Measurements from ENCODE around the gene UBIAD1. TPM values are rescaled to one million over a fixed set of nuclear protein-coding genes. Genes with fewer than 3 reads are reported as not detected.
A peak's percentile ranks its signal among the peaks of the same experiment; 100 is the strongest.

The UBIAD1 gene
- total and polyA plus RNA-seq, 9 of the 15 experiments (the other 6 are each of a cell fraction or from before 2014, with no cell fraction given) = 6.2 to 34.3 (median 22.3) TPM

GRCh38 chr1:11294951-11295350, 22.0 kb downstream of the UBIAD1 start:
- H3K27ac ChIP-seq (ENCODE audit: extremely low read depth, low read depth, low read length) = no peak overlapping the region
- FAIRE-seq = no peak

GRCh38 chr1:11295905-11296304, 22.9 kb downstream of the UBIAD1 start:
- no peak for FAIRE-seq
- POLR2A ChIA-PET = interaction anchor here (0.6 kb wide), 2 partner anchors 17 to 330 kb away, joined by 3 read pairs; no protein-coding TSS in a partner anchor
- WGBS (ENCODE audit: insufficient coverage, low coverage, missing lambda C conversion rate) = 93% methylated on average over 2 of the region's 2 CpGs

More at GRCh38 chr1:11294951-11295350, 22.0 kb downstream of the UBIAD1 start:
- 53% methylated on average over 8 of the region's 8 CpGs for WGBS (ENCODE audit: insufficient coverage, low coverage, missing lambda C conversion rate)
- TF ChIP-seq SIX5 (IDR thresholded peaks at IDR 0.05; ENCODE audit: borderline replicate concordance in 1 of 2, insufficient read depth in 1 of 2, low read depth in 1 of 2, low read length in 2 of 2) = no peak
- peak; percentile 62 for TF ChIP-seq ZFP36 (IDR thresholded peaks at IDR 0.05; ENCODE audit: low read depth, low read length, partially characterized antibody)
- ChIA-PET POLR2A (no interaction called here), CTCF (ENCODE audit: low intra/inter-chr PET ratio) (no interaction called here)
- H3K79me2 ChIP-seq (ENCODE audit: control insufficient read depth, insufficient read depth, low read length) = no peaks in the 10 kb centered on the region
- H4K20me1 ChIP-seq (replicated peaks; ENCODE audit: control insufficient read depth, insufficient read depth, low read length) = 0 out of 2 replicates have a peak, but pooled peaks cover 4% of the 10 kb centered on the region
- H3K9ac ChIP-seq (ENCODE audit: insufficient read depth in 1 of 2, low read depth in 2 of 2, low read length in 2 of 2) = no peak overlapping the region
- no peak overlapping the region for H3K4me2 ChIP-seq (ENCODE audit: insufficient read depth, low read length)
- H2AFZ ChIP-seq (ENCODE audit: low read depth, low read length) = no peak overlapping the region
- no peaks in the 10 kb centered on the region for H3K27me3 ChIP-seq (ENCODE audit: control insufficient read depth in 2 of 2, insufficient read depth in 2 of 2, low read length in 2 of 2)
- in situ Hi-C loops (cut with MboI) (no loop called here), intact Hi-C loops (cut with micrococcal nuclease) (no loop called here)
- DNase-seq (ENCODE audit: extremely low read depth in 1 of 4, low spot score in 3 of 4) = no peak
- no peaks in the 10 kb centered on the region for H3K9me3 ChIP-seq (replicated peaks; ENCODE audit: control insufficient read depth, insufficient read depth, low read depth, low read length)
- H3K36me3 ChIP-seq (ENCODE audit: control insufficient read depth, insufficient read depth, low read length) = peaks cover 19% of the 10 kb centered on the region; the same call in 2 of the 3 replicates
- H3K4me1 ChIP-seq (replicated peaks in 1 of 2; ENCODE audit: control insufficient read depth in 2 of 2, insufficient read depth in 2 of 2, low read length in 2 of 2) = no peaks in the 10 kb centered on the region; a peak in 1 of 5 replicates
- BruUV-seq (replicated peaks) = no TSS peak
- no peak overlapping the region for H3K4me3 ChIP-seq
- H3K9me1 ChIP-seq (ENCODE audit: control insufficient read depth, insufficient read depth, low read length) = no peaks in the 10 kb centered on the region
- no peak for ATAC-seq

More at GRCh38 chr1:11295905-11296304, 22.9 kb downstream of the UBIAD1 start:
- CTCF ChIA-PET (ENCODE audit: low intra/inter-chr PET ratio) = no interaction called here
- Histone ChIP-seq H3K36me3 (ENCODE audit: control insufficient read depth, insufficient read depth, low read length) (peaks cover 15% of the 10 kb centered on the region; the same call in 2 of the 3 replicates), H3K4me3 (no peak overlapping the region), H2AFZ (ENCODE audit: low read depth, low read length) (no peak overlapping the region), H3K79me2 (ENCODE audit: control insufficient read depth, insufficient read depth, low read length) (no peaks in the 10 kb centered on the region), H3K4me1 (replicated peaks in 1 of 2; ENCODE audit: control insufficient read depth in 2 of 2, insufficient read depth in 2 of 2, low read length in 2 of 2) (no peaks in the 10 kb centered on the region; a peak in 1 of 5 replicates), H3K9me3 (replicated peaks; ENCODE audit: control insufficient read depth, insufficient read depth, low read depth, low read length) (no peaks in the 10 kb centered on the region), H4K20me1 (replicated peaks; ENCODE audit: control insufficient read depth, insufficient read depth, low read length) (0 out of 2 replicates have a peak, but pooled peaks cover 4% of the 10 kb centered on the region), H3K9ac (ENCODE audit: insufficient read depth in 1 of 2, low read depth in 2 of 2, low read length in 2 of 2) (no peak overlapping the region), H3K4me2 (ENCODE audit: insufficient read depth, low read length) (no peak overlapping the region), H3K9me1 (ENCODE audit: control insufficient read depth, insufficient read depth, low read length) (no peaks in the 10 kb centered on the region), H3K27ac (ENCODE audit: extremely low read depth, low read depth, low read length) (no peak overlapping the region), H3K27me3 (ENCODE audit: control insufficient read depth in 2 of 2, insufficient read depth in 2 of 2, low read length in 2 of 2) (no peaks in the 10 kb centered on the region)
- TF ChIP-seq ARID4B (CRISPR knock-in tag; IDR thresholded peaks at IDR 0.05) (no peak), TAF1 (IDR thresholded peaks at IDR 0.05; ENCODE audit: control insufficient read depth, extremely low read depth, insufficient read depth, low read length, severe bottlenecking) (no peak), SRSF3 (IDR thresholded peaks at IDR 0.05; ENCODE audit: insufficient read depth, low read length) (no peak), CSDE1 (IDR thresholded peaks at IDR 0.05) (no peak)
- BruUV-seq (replicated peaks) = no TSS peak
- in situ Hi-C loops (cut with MboI) (no loop called here), intact Hi-C loops (cut with micrococcal nuclease) (no loop called here)
- no peak for ATAC-seq
- no peak for DNase-seq (ENCODE audit: extremely low read depth in 1 of 4, low spot score in 3 of 4)
